Endothelial cell of umbilical vein (primary cell): ENCODE data around the gene CHRNB1. TPM values are rescaled to one million over a fixed set of nuclear protein-coding genes. Genes with fewer than 3 reads are reported as not detected.

Experiments
- BruUV-seq: library from RNA; stranded (reverse); fragments of 400-500 nt; replicated peaks from 2 replicates; lab custom pipeline; 2021; lab: Mats Ljungman, UMichigan
- CTCF ChIA-PET: fragments of 300-600, 350-600 bp; sonication (Branson Sonifier 250); formaldehyde crosslinking; loops from one replicate; lab custom pipeline; 2021; ENCODE audit warnings: antibody characterized with exemption, inconsistent platforms; lab: Charles Lee
- POLR2A ChIA-PET: fragments of 300-600, 350-600 bp; sonication (Branson Sonifier 250); formaldehyde crosslinking; loops from one replicate; lab custom pipeline; 2021; ENCODE audit warnings: antibody characterized with exemption, inconsistent platforms; lab: Charles Lee
- DNase-seq: peaks from one replicate; pipeline ENCODE4 v3.0.0-alpha.2; 2011; ENCODE audit warnings: low read depth, low spot score
- FAIRE-seq: peaks from 2 replicates; lab custom pipeline; 2011; peaks lifted over from hg19 to GRCh38; lab: Jason Lieb, UNC
- H2AFZ ChIP-seq: 2 replicates; pipeline ENCODE4 v1.6.0; 2012; ENCODE audit warnings: low read depth, low read length, control low read depth, inconsistent platforms
- H3K27ac ChIP-seq: 2 replicates; pipeline ENCODE4 v1.5.1; 2011; ENCODE audit warnings: low read depth, mild to moderate bottlenecking, control low read depth, low read length, moderate library complexity; ENCODE audit not compliant: insufficient read depth
- H3K27me3 ChIP-seq, 2 experiments: 2 replicates each; pipeline versions ENCODE4 v1.6.0 to v1.6.1; 2011; ENCODE audit warnings: low read length in 2 of 2, mixed read lengths in 1 of 2; ENCODE audit not compliant: control insufficient read depth in 2 of 2, insufficient read depth in 2 of 2
- H3K36me3 ChIP-seq, 2 experiments: 2 replicates in 1 of 2; 3 replicates in 1 of 2; pipeline ENCODE4 v1.5.1; 2011; ENCODE audit warnings: low read length in 2 of 2, mild to moderate bottlenecking in 1 of 2, moderate library complexity in 1 of 2; ENCODE audit not compliant: control insufficient read depth in 2 of 2, insufficient read depth in 2 of 2; ENCODE audit errors: extremely low read depth in 1 of 2
- H3K4me1 ChIP-seq: 3 replicates; pipeline ENCODE4 v1.5.1; 2011; ENCODE audit warnings: mild to moderate bottlenecking, low read length; ENCODE audit not compliant: control insufficient read depth, insufficient read depth; ENCODE audit errors: extremely low read depth
- H3K4me2 ChIP-seq: 2 replicates; pipeline ENCODE4 v1.6.1; 2011; ENCODE audit warnings: low read length, control low read depth, mixed read lengths; ENCODE audit not compliant: insufficient read depth
- H3K4me3 ChIP-seq, 3 experiments: fragments of 200-600 bp in 1 of 3; sonication (generic), shearing (Covaris generic) in 1 of 3; replicated peaks in 1 of 3; 2 replicates each; pipeline ENCODE4 v1.5.1; 2011 to 2016; ENCODE audit warnings: control low read depth in 3 of 3, low read length in 3 of 3, mild to moderate bottlenecking in 2 of 3, inconsistent platforms in 1 of 3, low read depth in 1 of 3, moderate library complexity in 1 of 3; ENCODE audit not compliant: insufficient read depth in 1 of 3
- H3K79me2 ChIP-seq: 2 replicates; pipeline ENCODE4 v1.6.0; 2012; ENCODE audit warnings: low read length, inconsistent platforms; ENCODE audit not compliant: control insufficient read depth, insufficient read depth
- H3K9ac ChIP-seq: replicated peaks from 2 replicates; pipeline ENCODE3; 2011; ENCODE audit warnings: low read length, control low read depth; ENCODE audit not compliant: insufficient read depth; ENCODE audit errors: extremely low read depth
- H3K9me1 ChIP-seq: replicated peaks from 3 replicates; pipeline ENCODE4 v1.6.0; 2011; ENCODE audit warnings: mild to moderate bottlenecking, low read length; ENCODE audit not compliant: control insufficient read depth, insufficient read depth; ENCODE audit errors: extremely low read depth
- H3K9me3 ChIP-seq: replicated peaks from 2 replicates; pipeline ENCODE4 v1.5.1; 2012; ENCODE audit warnings: low read length, inconsistent platforms; ENCODE audit not compliant: control insufficient read depth, insufficient read depth
- H4K20me1 ChIP-seq: replicated peaks from 2 replicates; pipeline ENCODE3; 2011; ENCODE audit warnings: mild to moderate bottlenecking, low read length; ENCODE audit not compliant: control insufficient read depth, insufficient read depth; ENCODE audit errors: extremely low read depth
- EZH2 ChIP-seq: IDR thresholded peaks from 2 replicates; pipeline ENCODE4 v1.6.1; 2012; ENCODE audit warnings: borderline replicate concordance, low read depth, mild to moderate bottlenecking, moderate library complexity, low read length, inconsistent platforms; ENCODE audit not compliant: severe bottlenecking
- FOS ChIP-seq: IDR thresholded peaks from 2 replicates; pipeline ENCODE4 v1.6.1; 2011; ENCODE audit warnings: mild to moderate bottlenecking, low read length, moderate library complexity, borderline replicate concordance; ENCODE audit not compliant: insufficient read depth
- GATA2 ChIP-seq: IDR thresholded peaks from 2 replicates; pipeline ENCODE4 v1.7.0; 2011; ENCODE audit warnings: low read depth, mild to moderate bottlenecking, moderate library complexity, mixed read lengths, low read length; ENCODE audit not compliant: insufficient read length, insufficient read depth
- JUN ChIP-seq: IDR thresholded peaks from 2 replicates; pipeline ENCODE4 v1.6.1; 2011; ENCODE audit warnings: borderline replicate concordance, low read depth; ENCODE audit not compliant: insufficient read length, insufficient read depth
- MYC ChIP-seq: IDR thresholded peaks from one replicate; pipeline ENCODE4 v1.6.1; 2011; ENCODE audit warnings: mild to moderate bottlenecking, low read depth, low read length
- POLR2A ChIP-seq: IDR thresholded peaks from 2 replicates; pipeline ENCODE4 v1.6.1; 2012; ENCODE audit warnings: low read depth, mild to moderate bottlenecking, control low read depth, low read length
- POLR2AphosphoS5 ChIP-seq: IDR thresholded peaks from 2 replicates; pipeline ENCODE4 v1.6.1; 2012; ENCODE audit warnings: low read depth, mild to moderate bottlenecking, control low read depth, low read length, moderate library complexity; ENCODE audit not compliant: insufficient read depth
- dilution Hi-C: fragments of 300-500 bp; cut with MboI; formaldehyde crosslinking; loops from one replicate; pipeline ENCODE4 v1.15.0; 2019; ENCODE audit warnings: low sequenced_read_pairs; ENCODE audit not compliant: extremely low pct_ligation_motif_present
- intact Hi-C: fragments of 100-400 bp; cut with micrococcal nuclease; formaldehyde crosslinking; loops from one replicate; pipeline ENCODE4 v1.10.0; 2022
- polyA plus RNA-seq, 4 experiments: library from polyadenylated mRNA; depleted of rRNA in 3 of 4; stranded (reverse) in 3 of 4; unstranded in 1 of 4; fragments of >200 nt; gene quantifications; 2 replicates each; pipeline versions ENCODE4 v1.2.1 to v1.2.3, GENCODE V29; 2011 to 2012; ENCODE audit warnings: missing spikeins in 1 of 4
- total RNA-seq: library from RNA; stranded (reverse); gene quantifications from 2 replicates; pipeline ENCODE4 v1.2.3, GENCODE V29; 2021
- TF ChIP-seq, protein P1 (sequence below), 2 donors: IDR thresholded peaks; 1 replicate in 1 of 2; 2 replicates in 1 of 2; pipeline ENCODE4 v1.5.1; 2011; ENCODE audit warnings: low read length in 2 of 2, mild to moderate bottlenecking in 2 of 2, moderate library complexity in 2 of 2, control low read depth in 1 of 2, inconsistent platforms in 1 of 2, low read depth in 1 of 2; ENCODE audit not compliant: insufficient read depth in 1 of 2; ENCODE audit errors: extremely low read depth in 1 of 2
- TF ChIP-seq, protein P2 (sequence below): IDR thresholded peaks from 2 replicates; pipeline ENCODE4 v1.6.1; 2011; ENCODE audit not compliant: insufficient read depth, insufficient read length

Gene CHRNB1
- total and polyA plus RNA-seq, 2 donors (not counting 3 experiments of a cell fraction or from before 2014, with no cell fraction given): 5.6 to 9.3 TPM

DNA sequence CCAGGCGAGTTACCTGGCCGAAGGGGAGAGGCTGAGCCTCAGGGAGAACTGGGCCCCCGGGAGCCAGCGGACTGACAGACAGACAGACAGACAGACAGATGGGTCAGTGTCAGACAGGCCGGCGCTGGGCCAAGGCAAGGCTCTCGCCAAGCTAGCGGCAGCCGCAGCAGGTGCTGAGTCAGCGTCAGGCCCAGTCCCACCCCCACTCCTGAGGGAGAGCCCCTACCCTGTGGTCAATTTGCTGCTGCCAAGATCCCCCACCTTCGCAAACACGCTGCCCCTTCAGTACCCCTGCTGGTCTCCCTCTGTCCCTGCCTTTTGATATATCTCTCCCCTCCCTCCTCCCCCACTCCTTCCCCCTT lies 4.0 kb upstream of the CHRNB1 start:
- FAIRE-seq (peak; percentile 62), DNase-seq (peak; percentile 22)
- BruUV-seq: no TSS peak

More for the DNA sequence above, 4.0 kb upstream of the CHRNB1 start:
- Histone ChIP-seq H3K4me2 (peak overlapping the region; percentile 43), H3K9ac (no peak overlapping the region), H2AFZ (no peak overlapping the region), H3K4me3 (peak overlapping the region in 1 of 3 experiments; percentile 30), H3K9me3 (no peaks in the 10 kb centered on the region), H3K27me3 (peaks cover 22 to 30% of the 10 kb centered on the region in 2 experiments), H3K9me1 (no peaks in the 10 kb centered on the region), H4K20me1 (no peaks in the 10 kb centered on the region), H3K36me3 (no peaks in the 10 kb centered on the region), H3K79me2 (no peaks in the 10 kb centered on the region), H3K27ac (no peak overlapping the region), H3K4me1 (peaks cover 28% of the 10 kb centered on the region)
- dilution Hi-C loops: no loop called here
- ChIA-PET POLR2A (interaction anchor here (0.6 to 1.6 kb wide), 4 partner anchors 38 to 133 kb away, joined by 3 to 6 read pairs (median 4); partner anchors contain the start of genes POLR2A and ZBTB4), CTCF (interaction anchor here (0.6 to 3.0 kb wide), 10 partner anchors 8 to 120 kb away, joined by 3 to 17 read pairs (median 3); partner anchors contain the start of gene PLSCR3)
- intact Hi-C loops: no loop called here
- no peak for TF ChIP-seq POLR2A
- TF ChIP-seq FOS: no peak
- TF ChIP-seq MYC: no peak
- no peak for TF ChIP-seq JUN
- TF ChIP-seq, protein P1, sequence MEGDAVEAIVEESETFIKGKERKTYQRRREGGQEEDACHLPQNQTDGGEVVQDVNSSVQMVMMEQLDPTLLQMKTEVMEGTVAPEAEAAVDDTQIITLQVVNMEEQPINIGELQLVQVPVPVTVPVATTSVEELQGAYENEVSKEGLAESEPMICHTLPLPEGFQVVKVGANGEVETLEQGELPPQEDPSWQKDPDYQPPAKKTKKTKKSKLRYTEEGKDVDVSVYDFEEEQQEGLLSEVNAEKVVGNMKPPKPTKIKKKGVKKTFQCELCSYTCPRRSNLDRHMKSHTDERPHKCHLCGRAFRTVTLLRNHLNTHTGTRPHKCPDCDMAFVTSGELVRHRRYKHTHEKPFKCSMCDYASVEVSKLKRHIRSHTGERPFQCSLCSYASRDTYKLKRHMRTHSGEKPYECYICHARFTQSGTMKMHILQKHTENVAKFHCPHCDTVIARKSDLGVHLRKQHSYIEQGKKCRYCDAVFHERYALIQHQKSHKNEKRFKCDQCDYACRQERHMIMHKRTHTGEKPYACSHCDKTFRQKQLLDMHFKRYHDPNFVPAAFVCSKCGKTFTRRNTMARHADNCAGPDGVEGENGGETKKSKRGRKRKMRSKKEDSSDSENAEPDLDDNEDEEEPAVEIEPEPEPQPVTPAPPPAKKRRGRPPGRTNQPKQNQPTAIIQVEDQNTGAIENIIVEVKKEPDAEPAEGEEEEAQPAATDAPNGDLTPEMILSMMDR (IDR thresholded peaks at IDR 0.05; ENCODE audit: extremely low read depth in 1 of 2, insufficient read depth in 1 of 2, low read depth in 1 of 2, low read length in 2 of 2): no peak
- no peak for TF ChIP-seq GATA2
- no peak for TF ChIP-seq POLR2AphosphoS5
- TF ChIP-seq, protein P2, sequence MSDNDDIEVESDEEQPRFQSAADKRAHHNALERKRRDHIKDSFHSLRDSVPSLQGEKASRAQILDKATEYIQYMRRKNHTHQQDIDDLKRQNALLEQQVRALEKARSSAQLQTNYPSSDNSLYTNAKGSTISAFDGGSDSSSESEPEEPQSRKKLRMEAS: no peak
- no peak for TF ChIP-seq EZH2
